PC-3 (cell line): ENCODE data around the gene PLEKHH1.

ENCODE experiments used
- EZH2 ChIP-seq: fragments of 300-600 bp; sonication (generic); IDR thresholded peaks from one replicate; pipeline ENCODE4 v1.6.1; 2017; ENCODE audit warnings: antibody characterized with exemption, mild to moderate bottlenecking, low read length; ENCODE audit not compliant: unreplicated experiment
- EZH2phosphoT487 ChIP-seq: fragments of 300-600 bp; sonication (generic); IDR thresholded peaks from 2 replicates; pipeline ENCODE4 v1.6.1; 2018; ENCODE audit warnings: mild to moderate bottlenecking, antibody characterized with exemption, low read length, borderline replicate concordance
- TF ChIP-seq, protein P1 (sequence below): fragments of 300-600 bp; sonication (generic); conservative IDR thresholded peaks from 2 replicates; pipeline ENCODE4 v1.5.1; 2017; ENCODE audit warnings: antibody characterized with exemption, low read depth, mild to moderate bottlenecking, low read length

GRCh38 chr14:67623114-67623513, 90.0 kb downstream of the PLEKHH1 start:
- TF ChIP-seq EZH2, result no peak
- TF ChIP-seq, protein P1, sequence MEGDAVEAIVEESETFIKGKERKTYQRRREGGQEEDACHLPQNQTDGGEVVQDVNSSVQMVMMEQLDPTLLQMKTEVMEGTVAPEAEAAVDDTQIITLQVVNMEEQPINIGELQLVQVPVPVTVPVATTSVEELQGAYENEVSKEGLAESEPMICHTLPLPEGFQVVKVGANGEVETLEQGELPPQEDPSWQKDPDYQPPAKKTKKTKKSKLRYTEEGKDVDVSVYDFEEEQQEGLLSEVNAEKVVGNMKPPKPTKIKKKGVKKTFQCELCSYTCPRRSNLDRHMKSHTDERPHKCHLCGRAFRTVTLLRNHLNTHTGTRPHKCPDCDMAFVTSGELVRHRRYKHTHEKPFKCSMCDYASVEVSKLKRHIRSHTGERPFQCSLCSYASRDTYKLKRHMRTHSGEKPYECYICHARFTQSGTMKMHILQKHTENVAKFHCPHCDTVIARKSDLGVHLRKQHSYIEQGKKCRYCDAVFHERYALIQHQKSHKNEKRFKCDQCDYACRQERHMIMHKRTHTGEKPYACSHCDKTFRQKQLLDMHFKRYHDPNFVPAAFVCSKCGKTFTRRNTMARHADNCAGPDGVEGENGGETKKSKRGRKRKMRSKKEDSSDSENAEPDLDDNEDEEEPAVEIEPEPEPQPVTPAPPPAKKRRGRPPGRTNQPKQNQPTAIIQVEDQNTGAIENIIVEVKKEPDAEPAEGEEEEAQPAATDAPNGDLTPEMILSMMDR, result no peak
- no peak for TF ChIP-seq EZH2phosphoT487
